Endothelial cell (in vitro differentiated cells): ENCODE results near the gene RASL11B. TPM values are rescaled to one million over a fixed set of nuclear protein-coding genes. Genes with fewer than 3 reads are reported as not detected.

ENCODE experiments used
- DNase-seq: peaks from one replicate; pipeline ENCODE4 v3.0.0; 2021; ENCODE audit warnings: low spot score
- H3K27ac Mint-ChIP-seq: one replicate; pipeline ENCODE4 v1.8.0; 2021; ENCODE audit warnings: mixed read lengths, inconsistent platforms; ENCODE audit not compliant: unreplicated experiment
- H3K27me3 Mint-ChIP-seq: one replicate; pipeline ENCODE4 v1.8.0; 2021; ENCODE audit warnings: mild to moderate bottlenecking, moderate library complexity, mixed read lengths, inconsistent platforms; ENCODE audit not compliant: unreplicated experiment
- H3K36me3 Mint-ChIP-seq: one replicate; pipeline ENCODE4 v1.8.0; 2021; ENCODE audit warnings: mild to moderate bottlenecking, low read depth, mixed read lengths, inconsistent platforms; ENCODE audit not compliant: unreplicated experiment
- H3K4me1 Mint-ChIP-seq: one replicate; pipeline ENCODE4 v1.8.0; 2021; ENCODE audit warnings: mild to moderate bottlenecking, mixed read lengths, inconsistent platforms; ENCODE audit not compliant: unreplicated experiment
- H3K4me3 Mint-ChIP-seq: one replicate; pipeline ENCODE4 v1.8.0; 2021; ENCODE audit warnings: mild to moderate bottlenecking, mixed read lengths, inconsistent platforms; ENCODE audit not compliant: unreplicated experiment
- H3K9me3 Mint-ChIP-seq: one replicate; pipeline ENCODE4 v1.8.0; 2021; ENCODE audit warnings: mixed read lengths, inconsistent platforms; ENCODE audit not compliant: unreplicated experiment
- CTCF ChIP-seq: fragments of 200-600 bp; sonication (generic); IDR thresholded peaks from one replicate; pipeline ENCODE4 v1.5.0; 2021; ENCODE audit warnings: antibody characterized with exemption; ENCODE audit not compliant: unreplicated experiment
- total RNA-seq: library from RNA; stranded (reverse); fragmentation: NEBNext Ultra II Directional; extraction: Animal tissue kit (Norgen Biotek cat#: 25700); gene quantifications from one replicate; pipeline ENCODE4 v1.2.1, GENCODE V29; 2021; ENCODE audit not compliant: unreplicated experiment

The RASL11B gene
- total RNA-seq, 1 donor from 2014 or later, result 0.64 TPM

- no peaks in the 10 kb centered on the region for H3K4me1 Mint-ChIP-seq
- no peak overlapping the region for H3K27ac Mint-ChIP-seq
- no peak overlapping the region for H3K4me3 Mint-ChIP-seq
- H3K9me3 Mint-ChIP-seq, result no peaks in the 10 kb centered on the region
- peaks cover 2% of the 10 kb centered on the region for H3K27me3 Mint-ChIP-seq
- H3K36me3 Mint-ChIP-seq, result no peaks in the 10 kb centered on the region
- no peak for TF ChIP-seq CTCF
- DNase-seq, result no peak
Measured at GRCh38 chr4:52836120-52836519, 26.0 kb upstream of the RASL11B start.

GRCh38 chr4:52836678-52837077 is 25.4 kb upstream of the RASL11B start:
- Mint-ChIP-seq H3K36me3 (no peaks in the 10 kb centered on the region), H3K4me1 (no peaks in the 10 kb centered on the region), H3K9me3 (no peaks in the 10 kb centered on the region), H3K4me3 (no peak overlapping the region), H3K27ac (no peak overlapping the region), H3K27me3 (peaks cover 2% of the 10 kb centered on the region)
- DNase-seq, result no peak
- no peak for TF ChIP-seq CTCF

GRCh38 chr4:52837716-52838558 is 24.2 kb upstream of the RASL11B start:
- peaks cover 1% of the 10 kb centered on the region for H3K4me1 Mint-ChIP-seq

DNA sequence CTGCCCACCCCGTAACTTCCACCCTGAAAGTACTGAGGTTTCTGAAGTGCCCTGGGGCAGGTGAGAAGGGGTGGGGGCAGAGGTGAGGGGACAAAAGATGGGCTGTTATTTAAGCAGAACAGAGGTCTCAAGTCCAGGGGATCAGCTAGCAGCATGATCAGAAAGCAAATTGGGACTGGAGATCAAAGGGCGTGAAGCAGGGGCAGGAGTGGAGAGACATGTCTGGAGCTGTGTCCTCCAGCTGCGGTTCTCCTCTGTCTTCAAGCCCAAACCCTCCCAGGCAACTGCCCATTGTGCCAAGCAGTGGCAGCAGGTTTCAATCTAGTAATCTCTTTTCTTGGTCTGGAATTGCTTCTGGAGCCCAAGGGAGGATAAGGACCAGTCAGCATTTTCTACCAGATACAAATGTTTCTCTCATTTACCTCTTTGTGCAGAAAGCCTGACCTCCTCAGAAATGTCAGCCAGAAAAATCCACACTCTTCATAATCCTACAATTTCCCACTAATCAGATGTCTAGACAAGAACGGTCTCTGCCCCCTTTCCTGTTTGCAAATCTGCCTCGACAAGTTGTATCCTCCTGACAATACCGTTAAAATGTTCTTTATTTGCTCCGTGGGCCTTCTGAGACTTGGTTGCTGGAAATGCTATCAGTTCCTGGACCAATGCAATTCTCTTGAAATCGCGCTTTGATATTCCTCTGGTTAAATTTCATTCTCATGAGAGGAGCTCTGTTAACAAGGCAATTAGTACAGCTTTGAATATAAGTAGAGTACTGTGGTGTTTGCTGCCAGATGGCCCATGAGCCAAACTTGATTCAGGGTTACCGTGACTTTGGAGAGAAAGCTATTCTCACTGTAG is 23.2 kb upstream of the RASL11B start:
- peaks cover 12% of the 10 kb centered on the region for H3K4me1 Mint-ChIP-seq
- H3K4me3 Mint-ChIP-seq, result no peak overlapping the region

More at GRCh38 chr4:52837716-52838558, 24.2 kb upstream of the RASL11B start:
- no peaks in the 10 kb centered on the region for H3K36me3 Mint-ChIP-seq
- no peak for DNase-seq
- no peak overlapping the region for H3K4me3 Mint-ChIP-seq
- H3K9me3 Mint-ChIP-seq, result no peaks in the 10 kb centered on the region
- no peak overlapping the region for H3K27ac Mint-ChIP-seq
- no peak for TF ChIP-seq CTCF
- H3K27me3 Mint-ChIP-seq, result peaks cover 2% of the 10 kb centered on the region

More for the DNA sequence above, 23.2 kb upstream of the RASL11B start:
- no peak for TF ChIP-seq CTCF
- no peak for DNase-seq
- Mint-ChIP-seq H3K36me3 (no peaks in the 10 kb centered on the region), H3K27ac (no peak overlapping the region), H3K27me3 (peaks cover 4% of the 10 kb centered on the region), H3K9me3 (no peaks in the 10 kb centered on the region)
